Bronchial epithelial cell (primary cell): ENCODE results near the gene KLHL35. TPM values are rescaled to one million over a fixed set of nuclear protein-coding genes. Genes with fewer than 3 reads are reported as not detected.

Source experiments
- DNase-seq: peaks from one replicate; pipeline ENCODE4 v3.0.0-alpha.2; 2010; ENCODE audit warnings: low read depth
- FAIRE-seq: peaks from 2 replicates; lab custom pipeline; 2011; peaks lifted over from hg19 to GRCh38; lab: Jason Lieb, UNC
- H3K27me3 ChIP-seq: 2 replicates; pipeline ENCODE4 v1.5.1; 2011; ENCODE audit warnings: low read length; ENCODE audit not compliant: control insufficient read depth, insufficient read depth
- H3K36me3 ChIP-seq: 2 replicates; pipeline ENCODE4 v1.5.1; 2011; ENCODE audit warnings: low read length; ENCODE audit not compliant: control insufficient read depth, insufficient read depth
- H3K4me3 ChIP-seq: 2 replicates; pipeline ENCODE4 v1.5.1; 2011; ENCODE audit warnings: mild to moderate bottlenecking, low read depth, low read length, control low read depth
- CTCF ChIP-seq: IDR thresholded peaks from 2 replicates; pipeline ENCODE4 v1.5.1; 2011; ENCODE audit warnings: mild to moderate bottlenecking, moderate library complexity, low read length, control low read depth, inconsistent platforms; ENCODE audit not compliant: insufficient read depth, severe bottlenecking
- total RNA-seq: library from RNA; depleted of rRNA; stranded (reverse); fragments of >200 nt; gene quantifications from 2 replicates; pipeline ENCODE4 v1.2.1, GENCODE V29; 2014

Gene KLHL35
- total RNA-seq, 1 donor from 2014 or later = 0.79 TPM

GRCh38 chr11:75447415-75447814 lies 14.4 kb upstream of the KLHL35 start:
- no peak for TF ChIP-seq CTCF
- Histone ChIP-seq H3K4me3 (no peak overlapping the region), H3K36me3 (no peaks in the 10 kb centered on the region), H3K27me3 (peaks cover 5% of the 10 kb centered on the region)
- no peak for DNase-seq
- no peak for FAIRE-seq

- Histone ChIP-seq H3K36me3 (no peaks in the 10 kb centered on the region), H3K4me3 (no peak overlapping the region), H3K27me3 (peaks cover 5% of the 10 kb centered on the region)
- DNase-seq (no peak), FAIRE-seq (peak; percentile 7)
- peak; percentile 87 for TF ChIP-seq CTCF
Observed at GRCh38 chr11:75445315-75445953, 12.4 kb upstream of the KLHL35 start.

GRCh38 chr11:75443043-75443442 lies 10.0 kb upstream of the KLHL35 start:
- Histone ChIP-seq H3K36me3 (no peaks in the 10 kb centered on the region), H3K4me3 (no peak overlapping the region), H3K27me3 (peaks cover 5% of the 10 kb centered on the region)
- DNase-seq (no peak), FAIRE-seq (no peak)
- TF ChIP-seq CTCF = no peak

- H3K27me3 ChIP-seq = peaks cover 5% of the 10 kb centered on the region
- H3K36me3 ChIP-seq = no peaks in the 10 kb centered on the region
- DNase-seq (no peak), FAIRE-seq (no peak)
- no peak for TF ChIP-seq CTCF
- H3K4me3 ChIP-seq = no peak overlapping the region
Observed at GRCh38 chr11:75442161-75442885, 9.3 kb upstream of the KLHL35 start.

GRCh38 chr11:75441804-75442132 lies 8.8 kb upstream of the KLHL35 start:
- DNase-seq = peak; percentile 35
- no peak overlapping the region for H3K4me3 ChIP-seq
- no peaks in the 10 kb centered on the region for H3K36me3 ChIP-seq
- H3K27me3 ChIP-seq = peaks cover 5% of the 10 kb centered on the region
- no peak for TF ChIP-seq CTCF
- no peak for FAIRE-seq
